ENCODE results near the gene CCDC167.

CCDC167 gene

GRCh38 chr6:37528541-37528940 is 28.8 kb upstream of the CCDC167 start:
- FAIRE-seq, result no peak

DNA sequence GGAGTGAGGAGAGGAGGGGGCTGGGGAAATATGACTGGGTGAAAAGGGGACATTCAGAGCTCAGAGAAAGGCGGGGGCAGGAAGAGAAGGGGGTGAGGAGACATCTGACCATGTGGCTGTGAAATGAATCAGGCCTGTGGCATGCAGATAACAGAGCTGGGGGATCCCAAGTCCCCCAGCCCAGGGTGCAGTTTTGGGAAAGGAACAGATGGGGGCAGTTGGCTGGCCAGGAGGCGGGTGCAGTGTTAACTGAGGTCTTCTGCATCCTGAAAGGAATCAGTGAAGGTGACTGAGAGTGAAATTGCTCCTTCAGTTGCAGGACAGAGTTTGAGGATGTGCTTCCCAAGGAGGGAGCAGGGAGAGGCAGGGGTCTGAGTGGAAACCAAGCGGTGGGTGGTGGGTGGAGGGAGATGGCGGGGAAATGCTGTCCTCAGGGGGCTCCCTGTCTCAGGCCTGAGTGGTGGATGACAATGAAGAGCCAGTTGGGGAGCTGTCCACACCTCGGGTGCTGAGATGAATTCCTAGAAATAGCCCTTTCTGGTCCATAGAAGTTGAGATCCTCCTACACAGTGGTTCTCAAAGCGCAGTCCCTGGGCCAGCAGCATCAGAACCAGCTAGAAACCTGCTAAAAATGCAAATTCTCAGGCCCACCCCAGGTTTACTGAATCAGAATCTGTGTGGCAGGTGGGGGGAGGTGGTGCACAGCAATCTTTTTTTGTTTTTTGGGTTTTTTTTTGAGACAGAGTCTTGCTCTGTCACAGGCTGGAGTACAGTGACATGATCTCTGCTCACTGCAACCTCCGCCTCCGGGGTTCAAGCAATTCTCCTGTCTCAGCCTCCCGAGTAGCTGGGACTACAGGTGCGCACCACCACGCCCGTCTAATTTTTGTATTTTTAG is 26.0 kb upstream of the CCDC167 start:
- no peak for FAIRE-seq

DNA sequence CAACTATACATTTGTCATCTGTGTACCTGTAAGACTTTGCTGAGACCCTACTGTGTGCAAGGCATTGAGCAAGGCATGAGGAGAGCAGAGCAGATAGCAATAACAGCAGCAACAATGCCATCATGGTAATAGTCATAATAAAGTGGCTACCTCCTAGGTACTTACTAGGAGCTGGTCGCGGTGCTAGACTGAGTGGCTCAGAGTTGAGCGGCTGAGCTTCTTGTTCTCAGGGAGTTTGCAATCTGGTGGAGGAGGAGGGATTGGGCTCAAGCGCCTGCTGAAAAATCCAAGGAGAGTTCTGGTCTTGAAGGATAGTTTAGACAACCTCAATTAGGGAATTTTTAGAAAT is 25.3 kb upstream of the CCDC167 start:
- no peak for FAIRE-seq

- no peak for FAIRE-seq
Measured at GRCh38 chr6:37524025-37524969, 24.6 kb upstream of the CCDC167 start.

DNA sequence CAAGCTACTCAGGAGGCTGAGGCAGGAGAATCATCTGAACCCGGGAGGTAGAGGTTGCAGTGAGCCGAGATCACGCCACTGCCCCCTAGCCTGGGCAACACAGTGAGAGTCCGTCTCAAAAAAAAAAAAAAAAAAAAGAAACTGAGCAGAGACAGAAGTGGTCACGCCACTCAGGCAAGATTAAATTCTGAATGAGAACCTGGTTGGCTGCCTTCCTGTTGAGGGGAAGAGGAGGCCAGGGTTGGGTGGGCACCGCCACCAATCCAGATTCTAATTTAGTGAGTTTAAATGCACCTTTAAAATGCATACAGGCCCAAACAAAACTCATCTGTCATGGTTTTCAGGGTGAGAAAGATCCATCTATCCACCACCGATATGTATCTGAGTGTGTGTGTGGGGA is 23.7 kb upstream of the CCDC167 start:
- no peak for FAIRE-seq

DNA sequence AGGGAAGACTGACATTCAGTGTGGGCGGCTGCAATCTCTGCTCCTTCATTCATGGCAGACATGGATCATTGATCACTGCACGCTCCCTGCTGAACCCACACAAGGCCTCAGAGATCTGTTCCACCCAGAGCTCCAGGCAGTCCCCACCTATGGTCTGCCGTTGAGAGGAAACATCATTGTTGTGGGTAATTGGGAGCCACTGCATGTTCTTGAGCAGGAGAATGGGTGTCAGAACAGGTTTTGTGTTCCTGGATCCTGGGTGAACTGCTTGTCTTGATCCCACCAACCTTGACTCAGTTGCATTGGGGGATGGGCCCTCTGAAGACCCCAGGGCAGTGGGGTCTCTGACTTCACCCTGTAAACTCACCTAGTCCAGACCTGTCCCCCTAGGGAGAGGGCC is 23.1 kb upstream of the CCDC167 start:
- FAIRE-seq, result no peak

GRCh38 chr6:37521674-37522073 is 22.0 kb upstream of the CCDC167 start:
- no peak for FAIRE-seq

DNA sequence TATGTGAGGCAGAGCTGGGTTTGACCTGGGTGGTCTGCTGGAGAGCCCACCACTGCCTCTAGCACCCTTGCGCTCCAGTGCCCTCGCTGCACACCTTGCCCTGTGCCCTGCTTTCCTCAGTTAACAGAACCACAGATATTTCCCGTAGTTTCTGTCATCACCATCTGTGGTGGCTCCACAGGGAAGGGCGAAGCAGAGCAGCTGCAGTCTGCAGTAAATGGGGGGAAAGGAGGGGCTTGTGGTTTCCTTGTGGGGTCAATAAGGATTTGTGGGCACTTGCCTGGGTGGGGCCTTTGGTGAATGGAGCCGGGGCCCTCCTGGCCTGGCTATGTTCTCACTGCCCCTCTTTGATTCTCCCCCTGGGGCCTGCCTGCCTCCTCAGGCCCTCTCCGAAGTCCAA is 21.2 kb upstream of the CCDC167 start:
- FAIRE-seq, result no peak

- no peak for FAIRE-seq
Measured at GRCh38 chr6:37519461-37519860, 19.8 kb upstream of the CCDC167 start.

DNA sequence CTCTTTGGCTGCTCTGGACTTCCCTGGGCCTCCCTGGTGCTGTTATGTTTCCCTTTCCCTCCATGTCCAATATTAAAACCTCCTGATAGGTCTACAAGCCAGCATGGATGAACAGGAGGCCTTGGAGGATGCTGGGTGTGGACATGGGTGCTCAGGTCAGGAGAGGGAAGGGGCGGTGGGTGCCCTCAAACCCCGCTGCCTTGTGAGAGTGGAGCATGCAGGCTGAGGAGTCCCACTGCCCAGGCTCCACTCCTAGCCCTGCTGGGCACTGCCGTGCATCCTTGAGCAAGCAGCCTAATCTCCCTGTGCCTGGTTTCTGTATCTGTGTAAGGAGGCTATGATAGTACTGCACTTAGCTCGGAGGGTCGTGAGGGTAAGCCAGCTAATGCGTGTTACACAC is 18.4 kb upstream of the CCDC167 start:
- FAIRE-seq, result no peak

DNA sequence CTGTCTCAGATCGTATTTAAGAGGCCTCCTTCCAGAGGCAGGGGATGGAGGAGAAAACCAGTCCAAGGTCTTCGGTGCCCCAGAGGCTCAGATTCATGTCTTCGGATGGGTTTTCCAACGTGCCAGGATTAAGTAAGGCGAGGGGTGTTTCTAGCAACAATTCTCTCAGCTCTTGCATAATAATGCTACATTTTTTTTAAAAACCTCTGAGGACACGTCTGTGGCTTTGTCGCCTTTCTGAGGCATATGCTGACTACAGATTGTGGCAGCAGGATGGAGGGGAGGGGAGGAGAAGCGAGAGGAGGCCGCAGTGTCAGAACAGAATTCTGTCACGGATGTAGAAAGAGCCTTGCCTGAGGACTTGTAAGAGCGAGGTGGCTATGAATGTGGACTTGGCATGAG is 17.7 kb upstream of the CCDC167 start:
- FAIRE-seq, result no peak

- FAIRE-seq, result no peak
Measured at GRCh38 chr6:37516920-37517405, 17.3 kb upstream of the CCDC167 start.

- FAIRE-seq, result no peak
Measured at GRCh38 chr6:37516076-37516919, 16.6 kb upstream of the CCDC167 start.

GRCh38 chr6:37515712-37516075 is 16.0 kb upstream of the CCDC167 start:
- FAIRE-seq, result no peak

- FAIRE-seq, result no peak
Measured at GRCh38 chr6:37514837-37515236, 15.1 kb upstream of the CCDC167 start.

DNA sequence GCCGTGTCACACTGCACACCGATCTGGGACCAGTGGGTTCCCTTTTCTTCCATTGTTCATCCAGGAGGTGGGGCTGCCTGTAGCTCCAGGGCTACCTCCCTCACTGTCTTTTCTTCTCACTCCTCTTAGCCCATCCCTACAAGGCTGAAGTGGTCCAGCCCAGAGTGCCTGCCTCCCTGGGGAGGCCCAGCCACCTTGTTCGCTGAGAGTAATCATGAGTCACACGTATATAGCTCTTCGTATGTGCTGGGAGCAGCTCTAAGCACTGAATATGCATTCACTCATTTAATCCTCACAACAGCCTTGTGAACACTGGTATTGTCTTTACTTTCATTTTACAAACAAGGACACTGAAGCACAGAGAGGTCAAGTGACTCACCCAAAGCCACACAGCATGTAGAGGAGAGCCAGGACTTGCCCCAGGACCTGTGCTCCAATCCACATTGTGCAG is 14.7 kb upstream of the CCDC167 start:
- FAIRE-seq, result no peak

GRCh38 chr6:37513576-37513975 is 13.9 kb upstream of the CCDC167 start:
- FAIRE-seq, result no peak

DNA sequence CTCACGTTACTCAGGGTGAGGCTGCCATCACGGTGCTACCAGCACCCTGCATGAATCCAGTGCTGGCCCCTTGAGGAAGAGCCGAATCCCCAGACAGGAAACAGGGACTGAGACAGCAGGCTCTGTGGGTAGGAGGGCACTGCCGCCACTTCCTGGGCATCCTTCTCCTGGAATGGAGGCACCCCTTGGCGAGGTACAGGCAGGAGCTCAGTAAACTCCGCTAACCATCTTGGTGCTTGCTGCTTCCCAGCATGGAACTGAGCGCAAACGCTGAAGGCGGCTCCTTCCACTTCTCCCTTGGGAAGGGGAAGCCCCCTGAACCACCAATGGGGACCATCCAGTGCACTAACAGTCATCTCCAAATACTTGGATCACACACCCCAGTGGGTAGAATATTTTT is 13.5 kb upstream of the CCDC167 start:
- no peak for FAIRE-seq

- FAIRE-seq, result no peak
Measured at GRCh38 chr6:37512400-37513011, 12.8 kb upstream of the CCDC167 start.

DNA sequence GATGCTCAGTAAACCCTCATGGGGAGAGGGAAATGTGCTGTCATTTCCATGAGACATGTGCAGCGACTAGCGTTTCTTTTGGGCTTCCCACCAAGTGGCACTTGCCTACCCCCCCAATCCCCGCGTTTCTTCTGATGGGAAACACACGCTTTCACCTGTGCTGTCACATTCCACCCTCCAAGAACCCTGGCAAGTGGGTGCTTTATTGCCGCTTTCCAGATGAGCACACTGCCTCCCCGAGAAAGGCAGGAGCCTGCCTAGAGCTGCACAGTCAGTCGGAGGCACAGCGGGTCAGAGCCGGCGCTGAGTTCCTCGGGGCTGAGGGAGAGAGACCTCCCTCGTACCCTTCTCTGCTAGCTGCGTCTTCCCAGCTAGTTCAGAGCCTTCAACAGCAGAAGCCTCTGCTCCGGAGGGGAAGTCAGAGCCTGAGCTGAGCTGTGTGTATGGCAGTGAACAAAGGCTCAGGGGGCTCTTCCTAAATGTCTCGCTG is 12.3 kb upstream of the CCDC167 start:
- no peak for FAIRE-seq

DNA sequence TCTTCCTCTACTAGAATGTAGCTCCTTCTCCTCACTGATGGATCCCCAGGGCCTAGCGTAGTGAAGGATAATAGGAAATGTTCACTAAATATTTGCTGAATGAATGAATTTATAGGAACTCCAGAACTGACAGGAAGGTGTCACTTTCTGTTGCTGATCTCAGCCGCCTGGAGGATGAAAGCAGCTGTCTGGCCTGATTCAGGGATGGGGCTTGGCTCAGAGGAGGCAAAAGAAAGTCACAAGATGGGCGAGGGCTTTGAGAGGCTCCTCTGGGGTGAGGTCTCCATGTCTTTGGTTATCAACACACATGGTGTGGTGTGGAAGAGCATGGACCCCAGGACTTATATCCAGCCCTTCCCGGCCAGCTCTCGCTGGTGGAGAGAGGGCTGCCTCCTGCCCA is 11.5 kb upstream of the CCDC167 start:
- no peak for FAIRE-seq
